Common myeloid progenitor, CD34-positive (primary cell): ENCODE data around the gene AATK.
"Not testable (repeated sequence)": the region's sequence is repeated elsewhere in the genome, so short reads cannot be mapped to it uniquely, and the experiment has no call there.

ENCODE experiments used
- CTCF ChIA-PET: fragments of 350-600 bp; sonication (Branson Sonifier 250); formaldehyde crosslinking; loops from one replicate; lab custom pipeline; 2021; ENCODE audit warnings: antibody characterized with exemption; lab: Charles Lee
- POLR2A ChIA-PET: fragments of 350-600 bp; sonication (Branson Sonifier 250); formaldehyde crosslinking; loops from one replicate; lab custom pipeline; 2021; ENCODE audit warnings: antibody characterized with exemption; lab: Charles Lee
- DNase-seq, 3 donors: peaks; one replicate each; pipeline versions ENCODE4 v3.0.0 to v3.0.0-alpha.2; 2013
- H3K27ac ChIP-seq, 2 experiments: 1 replicate in 1 of 2; 2 replicates in 1 of 2; pipeline ENCODE4 v1.7.0; 2013; ENCODE audit warnings: inconsistent platforms in 2 of 2, low read length in 2 of 2, mild to moderate bottlenecking in 2 of 2, low read depth in 1 of 2, moderate library complexity in 1 of 2; ENCODE audit not compliant: severe bottlenecking in 2 of 2, insufficient read depth in 1 of 2, poor library complexity in 1 of 2
- H3K27me3 ChIP-seq, 5 experiments: replicated peaks in 2 of 5; 1 replicate in 3 of 5; 2 replicates in 2 of 5; pipeline versions ENCODE4 v1.6.1 to v1.7.0; 2013; ENCODE audit warnings: low read length in 4 of 5, mild to moderate bottlenecking in 2 of 5, moderate library complexity in 2 of 5, inconsistent platforms in 1 of 5; ENCODE audit not compliant: insufficient read depth in 5 of 5, control insufficient read depth in 4 of 5
- H3K36me3 ChIP-seq, 4 experiments: 1 replicate in 2 of 4; 2 replicates in 2 of 4; pipeline versions ENCODE4 v1.6.1 to v1.7.0; 2013; ENCODE audit warnings: low read length in 3 of 4, control low read depth in 1 of 4, mild to moderate bottlenecking in 1 of 4; ENCODE audit not compliant: control insufficient read depth in 4 of 4, insufficient read depth in 4 of 4
- H3K4me1 ChIP-seq, 4 experiments: 1 replicate in 3 of 4; 2 replicates in 1 of 4; pipeline versions ENCODE4 v1.6.1 to v1.7.1; 2013; ENCODE audit warnings: low read length in 3 of 4, mild to moderate bottlenecking in 3 of 4, control low read depth in 1 of 4, inconsistent platforms in 1 of 4, moderate library complexity in 1 of 4; ENCODE audit not compliant: control insufficient read depth in 4 of 4, insufficient read depth in 4 of 4; ENCODE audit errors: control extremely low read depth in 1 of 4
- H3K4me3 ChIP-seq, 7 experiments: 1 replicate in 4 of 7; 2 replicates in 3 of 7; pipeline versions ENCODE4 v1.5.1 to v1.7.0; 2013; ENCODE audit warnings: mild to moderate bottlenecking in 7 of 7, low read length in 6 of 7, moderate library complexity in 6 of 7, inconsistent platforms in 2 of 7, low read depth in 2 of 7, control low read depth in 1 of 7; ENCODE audit not compliant: insufficient read depth in 4 of 7, control insufficient read depth in 1 of 7; ENCODE audit errors: extremely low read depth in 1 of 7
- H3K9me3 ChIP-seq, 5 experiments: 1 replicate in 4 of 5; 2 replicates in 1 of 5; pipeline versions ENCODE4 v1.6.1 to v1.7.1; 2013; ENCODE audit warnings: low read length in 4 of 5, mild to moderate bottlenecking in 2 of 5, inconsistent platforms in 1 of 5, low read depth in 1 of 5, moderate library complexity in 1 of 5; ENCODE audit not compliant: control insufficient read depth in 4 of 5, insufficient read depth in 2 of 5; ENCODE audit errors: control extremely low read depth in 1 of 5
- WGBS: methylation state at CpG from one replicate; pipeline ENCODE4 v1.1.5; 2013; ENCODE audit not compliant: insufficient coverage; 5-methylcytosine and 5-hydroxymethylcytosine counted together

AATK gene

DNA sequence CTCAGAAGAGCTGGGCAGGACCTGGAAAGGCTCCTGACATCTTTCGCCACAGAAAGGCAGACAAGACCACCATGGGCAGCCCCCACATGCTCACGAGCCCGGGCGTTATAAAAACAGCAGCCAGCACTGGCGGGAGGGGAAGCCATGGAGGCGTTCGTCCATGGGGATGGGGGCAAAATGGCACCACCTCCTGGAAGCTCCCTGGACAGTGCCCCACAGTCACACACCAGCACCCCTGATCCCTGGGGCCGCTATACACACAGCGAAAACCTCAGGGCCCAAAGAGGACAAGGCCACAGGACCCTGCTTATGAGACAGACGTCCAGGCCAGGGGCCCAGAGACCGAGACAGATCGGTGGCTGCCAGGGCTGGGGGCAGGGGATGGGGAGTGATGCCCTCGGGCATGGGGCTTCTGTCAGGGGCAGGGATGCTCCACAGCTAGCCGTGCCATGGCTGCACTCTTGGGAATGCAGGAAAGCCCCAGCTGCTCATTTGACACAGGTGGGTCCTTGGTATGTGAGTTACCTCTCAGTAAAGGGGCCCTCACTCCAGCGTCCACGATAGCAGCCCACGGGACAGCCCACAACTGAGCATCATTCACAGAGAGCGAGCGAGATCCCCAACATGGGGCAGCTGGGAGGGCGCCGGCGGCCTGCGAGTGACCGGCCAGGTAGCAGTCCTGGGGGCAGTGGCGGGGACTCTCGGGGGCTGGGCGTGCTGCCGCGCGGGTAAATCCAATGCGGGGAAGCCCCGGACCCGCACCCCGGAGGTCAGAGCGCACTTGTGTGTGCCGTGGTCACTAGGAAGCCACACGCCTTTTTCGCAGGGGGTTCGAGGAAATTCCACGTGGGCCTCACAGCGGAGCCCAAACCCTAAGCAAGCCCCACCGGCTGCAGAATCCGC is 7.1 kb downstream of the AATK start:
- peaks cover 0 to 22% (median 18%) of the 10 kb centered on the region in 4 experiments for H3K4me1 ChIP-seq
- 95% methylated on average over 34 of the region's 43 CpGs for WGBS
- H3K27me3 ChIP-seq: no peaks in the 10 kb centered on the region
- no peaks in the 10 kb centered on the region for H3K9me3 ChIP-seq
- no peaks in the 10 kb centered on the region for H3K36me3 ChIP-seq
- no peak for DNase-seq
- ChIA-PET POLR2A (no interaction called here), CTCF (interaction anchor here (1.0 to 2.0 kb wide), 2 partner anchors 16 to 42 kb away, joined by 3 to 6 read pairs; no protein-coding TSS in a partner anchor)
- H3K4me3 ChIP-seq: no peak overlapping the region
- H3K27ac ChIP-seq: no peak overlapping the region

DNA sequence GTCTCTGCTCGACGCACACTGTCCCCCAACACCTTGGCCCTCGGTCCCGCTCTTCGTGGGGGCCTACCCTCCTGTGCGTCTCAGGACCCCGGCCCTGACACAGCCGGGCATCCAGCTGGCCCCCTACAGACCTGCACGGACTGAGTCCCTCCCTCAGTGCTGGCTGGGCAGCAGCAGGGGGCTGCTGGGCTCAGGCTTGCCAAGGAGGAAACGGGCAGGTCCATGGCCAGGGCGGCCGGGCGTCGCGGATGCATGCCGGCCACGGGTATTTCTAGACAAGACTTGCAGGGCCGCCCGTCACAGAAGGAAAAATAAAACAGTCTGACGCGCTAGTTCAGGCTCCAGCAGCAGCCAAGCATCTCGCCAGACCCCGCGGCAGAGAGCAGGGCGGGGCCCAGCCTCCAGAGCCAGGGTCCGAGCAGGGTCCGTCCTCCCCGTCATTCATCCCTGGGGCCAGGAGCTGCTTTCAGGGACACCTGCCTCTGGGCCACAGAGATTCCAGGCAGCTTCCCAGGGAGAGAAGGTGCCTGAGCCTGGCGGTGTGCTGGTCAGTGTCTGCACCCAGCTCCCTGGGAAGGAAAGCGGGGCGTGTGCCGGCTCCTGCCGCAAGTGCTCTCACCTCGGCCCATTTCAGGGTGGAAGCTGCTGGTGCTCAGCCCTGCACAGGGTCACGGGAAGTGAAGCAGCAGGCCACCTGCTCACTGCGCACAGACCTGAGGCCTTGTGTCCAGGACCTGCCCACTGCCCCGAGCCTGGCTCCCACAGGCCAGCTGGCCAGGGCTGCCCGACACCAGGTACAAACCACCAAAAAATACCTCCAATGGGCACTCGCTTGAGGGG is 8.0 kb downstream of the AATK start:
- Histone ChIP-seq H3K4me1 (peaks cover 0 to 22% (median 18%) of the 10 kb centered on the region in 4 experiments), H3K27me3 (no peaks in the 10 kb centered on the region), H3K9me3 (no peaks in the 10 kb centered on the region), H3K36me3 (no peaks in the 10 kb centered on the region), H3K27ac (no peak overlapping the region), H3K4me3 (no peak overlapping the region)
- DNase-seq: no peak
- ChIA-PET CTCF (interaction anchor here (1.0 to 2.0 kb wide), 2 partner anchors 15 to 43 kb away, joined by 3 to 6 read pairs; no protein-coding TSS in a partner anchor), POLR2A (interaction anchor here (1.0 kb wide), 1 partner anchor 8 kb away, joined by 3 read pairs; no protein-coding TSS in a partner anchor)
- WGBS: 93% methylated on average over 33 of the region's 39 CpGs

DNA sequence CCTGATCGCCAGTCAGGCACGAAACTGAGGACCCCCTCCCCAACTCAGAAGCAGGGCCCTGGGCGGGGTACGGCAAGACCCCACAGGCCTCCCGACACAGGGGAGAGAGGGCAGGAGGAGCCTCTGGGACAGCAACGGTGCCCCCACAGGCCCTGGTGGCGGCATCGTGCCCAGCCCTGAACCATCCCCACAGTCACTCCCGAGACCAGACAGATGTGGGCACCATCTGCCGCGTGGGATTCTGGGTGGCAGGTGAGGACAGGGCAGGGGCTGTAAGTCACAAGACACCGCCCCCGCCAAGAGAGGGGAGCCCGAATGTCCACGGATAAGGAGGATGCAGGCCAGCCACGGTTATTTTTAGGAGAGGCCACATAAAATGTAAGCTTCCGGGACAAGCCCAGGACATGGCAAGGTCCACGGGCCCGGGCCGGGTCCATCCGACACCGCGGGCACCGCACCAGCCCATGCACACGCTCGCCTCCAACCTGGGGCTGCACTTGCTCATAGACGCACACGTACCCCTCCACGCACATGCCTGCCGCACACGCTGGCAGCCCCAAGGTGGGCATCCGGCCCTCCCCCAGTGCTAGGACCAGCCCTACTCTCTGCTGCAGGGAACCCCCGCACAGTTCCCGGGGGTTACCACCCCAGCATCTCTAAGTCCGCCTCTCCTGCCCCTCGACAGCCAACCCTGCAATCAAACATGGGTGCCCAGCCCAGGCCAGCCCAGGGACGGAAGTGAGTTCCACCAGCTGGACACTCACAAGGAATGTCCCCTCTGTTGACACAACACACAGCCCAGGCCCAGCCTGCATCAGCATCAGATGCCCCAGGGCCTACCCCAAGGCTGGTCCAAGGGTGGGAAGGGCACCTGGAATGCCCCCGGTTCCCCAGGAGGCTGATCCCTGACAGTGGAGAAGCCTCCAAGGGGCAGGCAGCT is 8.9 kb downstream of the AATK start:
- H3K9me3 ChIP-seq: no peaks in the 10 kb centered on the region
- no peak for DNase-seq
- ChIA-PET CTCF (no interaction called here), POLR2A (interaction anchor here (1.0 kb wide), 1 partner anchor 7 kb away, joined by 3 read pairs; no protein-coding TSS in a partner anchor)
- H3K36me3 ChIP-seq: no peaks in the 10 kb centered on the region
- H3K4me1 ChIP-seq: peaks cover 0 to 22% (median 18%) of the 10 kb centered on the region in 4 experiments
- H3K27ac ChIP-seq: no peak overlapping the region
- no peaks in the 10 kb centered on the region for H3K27me3 ChIP-seq
- 97% methylated on average over 28 of the region's 38 CpGs for WGBS
- no peak overlapping the region for H3K4me3 ChIP-seq

DNA sequence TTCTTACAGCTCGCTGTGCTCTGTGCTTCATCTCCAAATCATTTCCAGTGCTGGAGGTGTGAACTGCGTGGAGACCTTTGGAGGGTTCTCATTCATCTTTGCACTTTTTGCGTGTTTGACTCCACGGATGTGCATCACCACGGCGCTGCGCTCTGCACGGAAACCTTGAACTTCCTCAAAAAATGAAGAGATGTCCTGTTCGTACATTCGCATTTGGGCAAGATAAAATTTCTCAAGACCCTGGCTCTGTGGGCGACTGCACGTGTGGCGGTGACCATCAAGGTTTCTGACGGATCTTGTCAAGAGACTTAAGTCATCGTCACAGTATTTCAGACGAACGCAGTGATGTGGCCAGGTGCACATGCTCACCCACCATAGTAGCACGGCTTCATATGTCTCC is 11.1 kb downstream of the AATK start:
- Histone ChIP-seq H3K4me1 (peaks cover 0 to 23% (median 19%) of the 10 kb centered on the region in 4 experiments), H3K36me3 (no peaks in the 10 kb centered on the region), H3K4me3 (no peak overlapping the region), H3K9me3 (no peaks in the 10 kb centered on the region), H3K27me3 (no peaks in the 10 kb centered on the region), H3K27ac (no peak overlapping the region)
- DNase-seq: no peak
- WGBS: 95% methylated on average over 11 of the region's 18 CpGs
- POLR2A ChIA-PET: no interaction called here
- CTCF ChIA-PET: interaction anchor here (0.9 to 3.2 kb wide), 3 partner anchors 12 to 87 kb away, joined by 4 to 18 read pairs (median 4); no protein-coding TSS in a partner anchor

DNA sequence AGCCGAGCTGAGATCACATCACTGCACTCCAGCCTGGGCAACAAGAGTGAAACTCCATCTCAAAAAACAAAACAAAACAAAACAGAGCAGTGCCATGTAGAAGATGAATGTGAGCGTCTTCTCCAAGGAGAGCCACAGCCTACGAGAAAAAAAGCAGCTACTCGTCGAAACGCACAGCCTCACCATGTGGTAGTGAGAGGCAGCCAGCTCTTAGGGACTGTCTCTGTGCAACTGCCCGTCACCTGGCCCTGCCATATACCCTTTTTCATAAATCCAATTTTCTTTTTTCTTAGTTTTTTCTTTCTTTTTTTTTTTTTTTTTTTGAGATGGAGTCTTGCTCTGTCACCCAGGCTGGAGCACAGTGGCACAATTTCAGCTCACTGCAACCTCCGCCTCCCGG is 12.0 kb downstream of the AATK start:
- ChIA-PET POLR2A (interaction anchor here (0.6 kb wide), 1 partner anchor 12 kb away, joined by 3 read pairs; the partner anchor contains the start of genes AATK and PVALEF), CTCF (interaction anchor here (0.9 to 3.2 kb wide), 3 partner anchors 11 to 88 kb away, joined by 4 to 18 read pairs (median 4); no protein-coding TSS in a partner anchor)
- H3K4me1 ChIP-seq: peaks cover 0 to 18% (median 17%) of the 10 kb centered on the region in 4 experiments
- not testable (repeated sequence) for H3K36me3 ChIP-seq, DNase-seq, H3K9me3 ChIP-seq, H3K27me3 ChIP-seq, H3K4me3 ChIP-seq, H3K27ac ChIP-seq
- 100% methylated on average over 2 of the region's 9 CpGs for WGBS

DNA sequence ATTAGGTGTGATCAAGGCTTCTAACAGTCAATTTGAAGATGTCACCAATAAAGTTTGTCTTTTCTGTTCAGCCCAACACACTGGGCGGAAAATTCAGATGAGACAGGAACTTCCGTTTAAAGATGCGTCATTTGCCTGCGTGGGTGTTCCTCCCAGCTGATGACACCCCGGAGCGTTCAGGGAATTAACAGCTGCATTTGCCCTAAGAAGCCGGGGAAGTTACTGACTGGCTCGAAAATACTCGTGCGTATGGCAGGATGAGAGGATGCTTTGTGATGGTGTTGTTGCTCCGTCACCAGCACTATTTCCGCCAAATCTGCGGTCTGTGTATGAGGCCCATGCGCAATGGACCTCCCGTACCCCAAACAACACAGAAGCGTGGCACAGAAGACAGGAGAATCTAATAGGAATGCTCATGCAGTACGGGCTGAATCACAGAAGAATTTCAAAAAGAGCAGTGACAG is 12.6 kb downstream of the AATK start:
- ChIA-PET CTCF (interaction anchor here (1.3 to 3.2 kb wide), 4 partner anchors 11 to 89 kb away, joined by 3 to 18 read pairs (median 4); no protein-coding TSS in a partner anchor), POLR2A (no interaction called here)
- H3K4me1 ChIP-seq: peaks cover 0 to 19% (median 17%) of the 10 kb centered on the region in 4 experiments
- 98% methylated on average over 12 of the region's 17 CpGs for WGBS
- DNase-seq: no peak
- H3K4me3 ChIP-seq: no peak overlapping the region
- H3K27ac ChIP-seq: no peak overlapping the region
- no peaks in the 10 kb centered on the region for H3K36me3 ChIP-seq
- H3K9me3 ChIP-seq: no peaks in the 10 kb centered on the region
- no peaks in the 10 kb centered on the region for H3K27me3 ChIP-seq
